Keratinocyte (primary cell): ENCODE results near the gene DEPDC5. TPM values are rescaled to one million over a fixed set of nuclear protein-coding genes. Genes with fewer than 3 reads are reported as not detected.

Experiments
- DNase-seq: peaks from one replicate; pipeline ENCODE4 v3.0.0-alpha.2; 2011; ENCODE audit warnings: low read depth, missing footprints, low spot score
- FAIRE-seq: peaks from 2 replicates; lab custom pipeline; 2011; peaks lifted over from hg19 to GRCh38; lab: Jason Lieb, UNC
- H2AFZ ChIP-seq: 2 replicates; pipeline ENCODE4 v1.6.0; 2012; ENCODE audit warnings: low read length, control low read depth, inconsistent platforms; ENCODE audit not compliant: control insufficient read depth
- H3K27ac ChIP-seq: 2 replicates; pipeline ENCODE4 v1.5.1; 2011; ENCODE audit warnings: low read length; ENCODE audit not compliant: control insufficient read depth, insufficient read depth
- H3K27me3 ChIP-seq: 3 replicates; pipeline ENCODE4 v1.6.0; 2011; ENCODE audit warnings: low read length; ENCODE audit not compliant: control insufficient read depth, insufficient read depth; ENCODE audit errors: extremely low read depth
- H3K36me3 ChIP-seq, 2 experiments: 2 replicates in 1 of 2; 3 replicates in 1 of 2; pipeline ENCODE4 v1.5.1; 2011; ENCODE audit warnings: low read length in 2 of 2, mild to moderate bottlenecking in 1 of 2; ENCODE audit not compliant: control insufficient read depth in 2 of 2, insufficient read depth in 2 of 2; ENCODE audit errors: extremely low read depth in 1 of 2
- H3K4me1 ChIP-seq: 3 replicates; pipeline ENCODE4 v1.5.1; 2011; ENCODE audit warnings: low read length; ENCODE audit not compliant: control insufficient read depth, insufficient read depth; ENCODE audit errors: extremely low read depth
- H3K4me2 ChIP-seq: 3 replicates; pipeline ENCODE4 v1.6.0; 2011; ENCODE audit warnings: low read depth, low read length; ENCODE audit not compliant: control insufficient read depth, insufficient read depth; ENCODE audit errors: extremely low read depth
- H3K4me3 ChIP-seq, 3 experiments: fragments of 200-600 bp in 1 of 3; sonication (generic) in 1 of 3; 2 replicates in 2 of 3; 3 replicates in 1 of 3; pipeline ENCODE4 v1.5.1; 2011 to 2016; ENCODE audit warnings: low read length in 3 of 3, mild to moderate bottlenecking in 3 of 3, control low read depth in 2 of 3, inconsistent platforms in 1 of 3, low read depth in 1 of 3, mixed read lengths in 1 of 3, mixed run types in 1 of 3, moderate library complexity in 1 of 3; ENCODE audit not compliant: control insufficient read depth in 2 of 3, insufficient read depth in 2 of 3; ENCODE audit errors: extremely low read depth in 1 of 3
- H3K79me2 ChIP-seq: 2 replicates; pipeline ENCODE4 v1.6.0; 2012; ENCODE audit warnings: low read length; ENCODE audit not compliant: control insufficient read depth, insufficient read depth
- H3K9ac ChIP-seq: 3 replicates; pipeline ENCODE4 v1.6.0; 2011; ENCODE audit warnings: low read length; ENCODE audit not compliant: control insufficient read depth, insufficient read depth; ENCODE audit errors: extremely low read depth
- H3K9me1 ChIP-seq: 3 replicates; pipeline ENCODE4 v1.6.0; 2011; ENCODE audit warnings: low read length; ENCODE audit not compliant: control insufficient read depth, insufficient read depth; ENCODE audit errors: extremely low read depth
- H3K9me3 ChIP-seq: 2 replicates; pipeline ENCODE4 v1.5.1; 2012; ENCODE audit warnings: low read depth, low read length; ENCODE audit not compliant: control insufficient read depth
- H4K20me1 ChIP-seq: 3 replicates; pipeline ENCODE4 v1.6.0; 2011; ENCODE audit warnings: low read length; ENCODE audit not compliant: control insufficient read depth, insufficient read depth; ENCODE audit errors: extremely low read depth
- EZH2 ChIP-seq: IDR thresholded peaks from one replicate; pipeline ENCODE4 v1.6.1; 2012; ENCODE audit warnings: inconsistent platforms, mild to moderate bottlenecking, low read length, moderate library complexity
- dilution Hi-C: fragments of 300-500 bp; cut with MboI; formaldehyde crosslinking; loops from one replicate; pipeline ENCODE4 v1.7.0; 2020; ENCODE audit warnings: low sequenced_read_pairs; ENCODE audit not compliant: extremely low pct_ligation_motif_present
- polyA plus RNA-seq, 5 experiments: library from polyadenylated mRNA; depleted of rRNA in 3 of 5; stranded (reverse) in 3 of 5; stranded (forward) in 1 of 5; unstranded in 1 of 5; fragments of >200 nt; gene quantifications; 1 replicate in 1 of 5; 2 replicates in 3 of 5; 3 replicates in 1 of 5; pipeline versions ENCODE4 v1.2.1 to v1.2.3, GENCODE V29; 2011 to 2012; ENCODE audit warnings: missing spikeins in 2 of 5, low read depth in 1 of 5, low replicate concordance in 1 of 5
- TF ChIP-seq, protein P1 (sequence below), 3 experiments: IDR thresholded peaks in 1 of 3; conservative IDR thresholded peaks in 1 of 3; optimal IDR thresholded peaks in 1 of 3; 2 replicates in 2 of 3; 3 replicates in 1 of 3; pipeline versions ENCODE3 to v1.5.1; 2011; ENCODE audit warnings: low read length in 3 of 3, mild to moderate bottlenecking in 3 of 3, moderate library complexity in 2 of 3, control low read depth in 1 of 3, inconsistent platforms in 1 of 3; ENCODE audit not compliant: insufficient read depth in 2 of 3; ENCODE audit errors: extremely low read depth in 1 of 3

DEPDC5 gene
- polyA plus RNA-seq, 1 donor (not counting 4 experiments of a cell fraction or from before 2014, with no cell fraction given) = 9.7 TPM

DNA sequence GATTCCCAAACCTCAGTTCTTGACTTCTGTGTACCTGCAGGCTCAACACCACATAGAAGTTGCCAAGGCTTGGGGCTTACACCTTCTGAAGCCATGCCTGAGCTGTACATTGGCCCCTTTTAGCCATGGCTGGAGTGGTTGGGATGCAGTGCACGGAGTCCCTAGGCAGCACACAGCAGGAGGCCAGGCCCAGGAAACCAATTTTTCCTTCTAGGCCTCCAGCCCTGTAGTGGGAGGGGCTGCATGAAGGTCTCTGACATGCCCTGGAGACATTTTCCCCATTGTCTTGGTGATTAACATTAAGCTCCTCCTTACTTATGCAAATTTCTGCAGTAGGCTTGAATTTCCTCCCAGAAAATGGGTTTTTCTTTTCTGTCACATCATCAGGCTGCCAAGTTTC is 94.6 kb downstream of the DEPDC5 start:
- Histone ChIP-seq H3K79me2 (no peaks in the 10 kb centered on the region), H3K9me1 (no peaks in the 10 kb centered on the region), H3K9ac (no peak overlapping the region), H3K27me3 (no peaks in the 10 kb centered on the region), H3K4me2 (no peak overlapping the region), H2AFZ (no peak overlapping the region), H3K4me3 (no peak overlapping the region), H3K36me3 (peaks cover 31 to 36% of the 10 kb centered on the region in 2 experiments), H3K9me3 (no peaks in the 10 kb centered on the region), H3K4me1 (no peaks in the 10 kb centered on the region), H4K20me1 (no peaks in the 10 kb centered on the region), H3K27ac (no peak overlapping the region)
- FAIRE-seq (no peak), DNase-seq (no peak)
- TF ChIP-seq, protein P1, sequence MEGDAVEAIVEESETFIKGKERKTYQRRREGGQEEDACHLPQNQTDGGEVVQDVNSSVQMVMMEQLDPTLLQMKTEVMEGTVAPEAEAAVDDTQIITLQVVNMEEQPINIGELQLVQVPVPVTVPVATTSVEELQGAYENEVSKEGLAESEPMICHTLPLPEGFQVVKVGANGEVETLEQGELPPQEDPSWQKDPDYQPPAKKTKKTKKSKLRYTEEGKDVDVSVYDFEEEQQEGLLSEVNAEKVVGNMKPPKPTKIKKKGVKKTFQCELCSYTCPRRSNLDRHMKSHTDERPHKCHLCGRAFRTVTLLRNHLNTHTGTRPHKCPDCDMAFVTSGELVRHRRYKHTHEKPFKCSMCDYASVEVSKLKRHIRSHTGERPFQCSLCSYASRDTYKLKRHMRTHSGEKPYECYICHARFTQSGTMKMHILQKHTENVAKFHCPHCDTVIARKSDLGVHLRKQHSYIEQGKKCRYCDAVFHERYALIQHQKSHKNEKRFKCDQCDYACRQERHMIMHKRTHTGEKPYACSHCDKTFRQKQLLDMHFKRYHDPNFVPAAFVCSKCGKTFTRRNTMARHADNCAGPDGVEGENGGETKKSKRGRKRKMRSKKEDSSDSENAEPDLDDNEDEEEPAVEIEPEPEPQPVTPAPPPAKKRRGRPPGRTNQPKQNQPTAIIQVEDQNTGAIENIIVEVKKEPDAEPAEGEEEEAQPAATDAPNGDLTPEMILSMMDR (optimal IDR thresholded peaks at IDR 0.05 in 1 of 3, IDR thresholded peaks at IDR 0.05 in 1 of 3, conservative IDR thresholded peaks at IDR 0.05 in 1 of 3; ENCODE audit: extremely low read depth in 1 of 3, insufficient read depth in 2 of 3, low read length in 3 of 3) = no peak
- TF ChIP-seq EZH2 = no peak
- dilution Hi-C loops = no loop called here

DNA sequence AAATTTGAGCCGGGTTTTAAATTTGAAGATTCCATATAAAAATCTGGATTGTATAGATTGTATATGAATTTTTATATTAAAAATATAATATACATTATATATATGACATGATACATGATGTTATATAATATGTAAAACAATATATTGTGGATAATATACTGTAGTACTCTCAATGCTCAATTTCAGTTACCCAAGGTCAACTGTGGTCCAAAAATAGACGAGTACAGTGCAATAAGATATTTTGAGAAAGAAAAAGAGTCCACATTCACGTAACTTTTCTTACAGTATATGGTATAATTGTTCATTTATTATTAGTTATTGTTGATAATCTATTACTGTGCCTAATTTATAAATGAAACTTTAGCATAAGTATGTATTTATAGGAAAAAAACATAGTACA is 96.3 kb downstream of the DEPDC5 start:
- no peak for FAIRE-seq
- TF ChIP-seq, protein P1 (optimal IDR thresholded peaks at IDR 0.05 in 1 of 3, IDR thresholded peaks at IDR 0.05 in 1 of 3, conservative IDR thresholded peaks at IDR 0.05 in 1 of 3; ENCODE audit: extremely low read depth in 1 of 3, insufficient read depth in 2 of 3, low read length in 3 of 3) = no peak
- TF ChIP-seq EZH2 = no peak
- Histone ChIP-seq H3K36me3 (peaks cover 26 to 28% of the 10 kb centered on the region in 2 experiments), H3K9ac (no peak overlapping the region), H4K20me1 (no peaks in the 10 kb centered on the region), H3K27me3 (no peaks in the 10 kb centered on the region), H3K27ac (no peak overlapping the region), H3K4me2 (no peak overlapping the region), H3K9me1 (no peaks in the 10 kb centered on the region), H3K4me3 (no peak overlapping the region), H2AFZ (no peak overlapping the region), H3K79me2 (no peaks in the 10 kb centered on the region), H3K9me3 (no peaks in the 10 kb centered on the region), H3K4me1 (no peaks in the 10 kb centered on the region)
- dilution Hi-C loops = no loop called here
- DNase-seq = no peak
